ENCODE data around the gene DBNL.

- no peak for TF ChIP-seq CTCF (IDR thresholded peaks at IDR 0.05)
- TF ChIP-seq POLR2A (IDR thresholded peaks at IDR 0.05): no peak
These were observed 66.5 kb downstream of the DBNL start for GRCh38 chr7:44110719-44111635.

Data from upper lobe of left lung (tissue), 4 donors.